ENCODE data around the gene MALAT1.

MALAT1 gene

GRCh38 chr11:65479184-65480145 lies 19.4 kb upstream of the MALAT1 start:
- DNase-seq = peak; percentile 57

- no peak for DNase-seq
Measured at GRCh38 chr11:65482306-65482850, 16.5 kb upstream of the MALAT1 start.

- no peak for DNase-seq
Measured at GRCh38 chr11:65485920-65486219, 13.0 kb upstream of the MALAT1 start.

GRCh38 chr11:65486570-65487466 lies 12.0 kb upstream of the MALAT1 start:
- no peak for DNase-seq

GRCh38 chr11:65487467-65488272 lies 11.2 kb upstream of the MALAT1 start:
- peak; percentile 99 for DNase-seq

- DNase-seq = no peak
Measured at GRCh38 chr11:65488273-65489034, 10.4 kb upstream of the MALAT1 start.

- no peak for DNase-seq
Measured at GRCh38 chr11:65489035-65489705, 9.7 kb upstream of the MALAT1 start.

GRCh38 chr11:65489706-65490320 lies 9.0 kb upstream of the MALAT1 start:
- DNase-seq = no peak

GRCh38 chr11:65491163-65491465 lies 7.7 kb upstream of the MALAT1 start:
- DNase-seq = no peak

GRCh38 chr11:65491614-65492386 lies 7.0 kb upstream of the MALAT1 start:
- DNase-seq = peak; percentile 92

- DNase-seq = no peak
Measured at GRCh38 chr11:65492387-65492636, 6.5 kb upstream of the MALAT1 start.

GRCh38 chr11:65492637-65493366 lies 6.0 kb upstream of the MALAT1 start:
- no peak for DNase-seq

GRCh38 chr11:65493367-65494176 lies 5.3 kb upstream of the MALAT1 start:
- DNase-seq = peak; percentile 63

- no peak for DNase-seq
Measured at GRCh38 chr11:65496304-65497140, 2.3 kb upstream of the MALAT1 start.

- peak; percentile 97 for DNase-seq
Measured at GRCh38 chr11:65497141-65498041, 1.5 kb upstream of the MALAT1 start.

- peak; percentile 86 for DNase-seq
Measured at GRCh38 chr11:65498042-65498726, 661 bp upstream of the MALAT1 start.

- DNase-seq = no peak
Measured at GRCh38 chr11:65498727-65498976, 193 bp upstream of the MALAT1 start.

All from NCI-H510A treated with DMSO at 0.1 percent for 48 hours (cell line).